Activated gamma-delta T cell treated with anti-CD3 and anti-CD28 coated beads, Interleukin-2, amount 50 U/mL, for 16 hours (primary cell): ENCODE data around the gene ZFR.
"Not testable (repeated sequence)": the region's sequence is repeated elsewhere in the genome, so short reads cannot be mapped to it uniquely, and the experiment has no call there.

Experiments
- DNase-seq: peaks from one replicate; pipeline ENCODE4 v3.0.0-alpha.2; 2020; ENCODE audit warnings: low read depth

ZFR gene

GRCh38 chr5:32358611-32359010, 85.9 kb downstream of the ZFR start:
- no peak for DNase-seq

- no peak for DNase-seq
Measured at GRCh38 chr5:32357658-32358057, 86.9 kb downstream of the ZFR start.

- no peak for DNase-seq
Measured at GRCh38 chr5:32355686-32356085, 88.9 kb downstream of the ZFR start.

GRCh38 chr5:32353420-32353819, 91.1 kb downstream of the ZFR start:
- DNase-seq, result no peak

- DNase-seq, result no peak
Measured at GRCh38 chr5:32352685-32353084, 91.9 kb downstream of the ZFR start.

- no peak for DNase-seq
Measured at GRCh38 chr5:32346869-32347268, 97.7 kb downstream of the ZFR start.

GRCh38 chr5:32343058-32343672, 101.4 kb downstream of the ZFR start:
- DNase-seq, result no peak

- no peak for DNase-seq
Measured at GRCh38 chr5:32342656-32343055, 101.9 kb downstream of the ZFR start.

GRCh38 chr5:32339878-32340277, 104.7 kb downstream of the ZFR start:
- DNase-seq, result no peak

- DNase-seq, result no peak
Measured at GRCh38 chr5:32339198-32339597, 105.3 kb downstream of the ZFR start.

- DNase-seq, result no peak
Measured at GRCh38 chr5:32332966-32333365, 111.6 kb downstream of the ZFR start.

- DNase-seq, result no peak
Measured at GRCh38 chr5:32332361-32332760, 112.2 kb downstream of the ZFR start.

- DNase-seq, result no peak
Measured at GRCh38 chr5:32331935-32332274, 112.6 kb downstream of the ZFR start.

- no peak for DNase-seq
Measured at GRCh38 chr5:32331217-32331934, 113.2 kb downstream of the ZFR start.

- no peak for DNase-seq
Measured at GRCh38 chr5:32330126-32330971, 114.2 kb downstream of the ZFR start.

- peak; percentile 12 for DNase-seq
Measured at GRCh38 chr5:32329395-32329834, 115.1 kb downstream of the ZFR start.

GRCh38 chr5:32326216-32326772, 118.2 kb downstream of the ZFR start:
- no peak for DNase-seq

GRCh38 chr5:32325616-32326015, 118.9 kb downstream of the ZFR start:
- DNase-seq, result no peak

- no peak for DNase-seq
Measured at GRCh38 chr5:32325062-32325461, 119.5 kb downstream of the ZFR start.

- no peak for DNase-seq
Measured at GRCh38 chr5:32323741-32324140, 120.8 kb downstream of the ZFR start.

- no peak for DNase-seq
Measured at GRCh38 chr5:32322882-32323281, 121.7 kb downstream of the ZFR start.

- not testable (repeated sequence) for DNase-seq
Measured at GRCh38 chr5:32321787-32322186, 122.8 kb downstream of the ZFR start.

- DNase-seq, result no peak
Measured at GRCh38 chr5:32320576-32320975, 124.0 kb downstream of the ZFR start.
